Measurements from ENCODE around the gene FGD6. TPM values are rescaled to one million over a fixed set of nuclear protein-coding genes. Genes with fewer than 3 reads are reported as not detected.

The FGD6 gene
- total RNA-seq, 4 donors from 2014 or later, result 25.8 to 46.5 (median 36.3) TPM

- Histone ChIP-seq H3K27ac (peak overlapping the region in 2 of 4 donors; percentile 72 to 75), H3K9me3 (no peaks in the 10 kb centered on the region), H3K4me1 (peaks cover 4 to 34% (median 19%) of the 10 kb centered on the region in 3 donors), H3K27me3 (no peaks in the 10 kb centered on the region), H3K36me3 (peaks cover 0 to 17% of the 10 kb centered on the region in 2 donors), H3K4me3 (no peak overlapping the region)
- WGBS, 2 donors (ENCODE audit: low coverage in 1 of 2), result 36 to 61% methylated on average over 6 to 7 of the region's 7 CpGs
- no peak for ATAC-seq
- TF ChIP-seq POLR2A (IDR thresholded peaks at IDR 0.05), result no peak
- TF ChIP-seq, protein P1, sequence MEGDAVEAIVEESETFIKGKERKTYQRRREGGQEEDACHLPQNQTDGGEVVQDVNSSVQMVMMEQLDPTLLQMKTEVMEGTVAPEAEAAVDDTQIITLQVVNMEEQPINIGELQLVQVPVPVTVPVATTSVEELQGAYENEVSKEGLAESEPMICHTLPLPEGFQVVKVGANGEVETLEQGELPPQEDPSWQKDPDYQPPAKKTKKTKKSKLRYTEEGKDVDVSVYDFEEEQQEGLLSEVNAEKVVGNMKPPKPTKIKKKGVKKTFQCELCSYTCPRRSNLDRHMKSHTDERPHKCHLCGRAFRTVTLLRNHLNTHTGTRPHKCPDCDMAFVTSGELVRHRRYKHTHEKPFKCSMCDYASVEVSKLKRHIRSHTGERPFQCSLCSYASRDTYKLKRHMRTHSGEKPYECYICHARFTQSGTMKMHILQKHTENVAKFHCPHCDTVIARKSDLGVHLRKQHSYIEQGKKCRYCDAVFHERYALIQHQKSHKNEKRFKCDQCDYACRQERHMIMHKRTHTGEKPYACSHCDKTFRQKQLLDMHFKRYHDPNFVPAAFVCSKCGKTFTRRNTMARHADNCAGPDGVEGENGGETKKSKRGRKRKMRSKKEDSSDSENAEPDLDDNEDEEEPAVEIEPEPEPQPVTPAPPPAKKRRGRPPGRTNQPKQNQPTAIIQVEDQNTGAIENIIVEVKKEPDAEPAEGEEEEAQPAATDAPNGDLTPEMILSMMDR (IDR thresholded peaks at IDR 0.05), result no peak
- TF ChIP-seq POLR2AphosphoS5 (IDR thresholded peaks at IDR 0.05), result no peak
- TF ChIP-seq EP300 (IDR thresholded peaks at IDR 0.05), result no peak
Observed at GRCh38 chr12:95115641-95116040, 101.6 kb downstream of the FGD6 start.

DNA sequence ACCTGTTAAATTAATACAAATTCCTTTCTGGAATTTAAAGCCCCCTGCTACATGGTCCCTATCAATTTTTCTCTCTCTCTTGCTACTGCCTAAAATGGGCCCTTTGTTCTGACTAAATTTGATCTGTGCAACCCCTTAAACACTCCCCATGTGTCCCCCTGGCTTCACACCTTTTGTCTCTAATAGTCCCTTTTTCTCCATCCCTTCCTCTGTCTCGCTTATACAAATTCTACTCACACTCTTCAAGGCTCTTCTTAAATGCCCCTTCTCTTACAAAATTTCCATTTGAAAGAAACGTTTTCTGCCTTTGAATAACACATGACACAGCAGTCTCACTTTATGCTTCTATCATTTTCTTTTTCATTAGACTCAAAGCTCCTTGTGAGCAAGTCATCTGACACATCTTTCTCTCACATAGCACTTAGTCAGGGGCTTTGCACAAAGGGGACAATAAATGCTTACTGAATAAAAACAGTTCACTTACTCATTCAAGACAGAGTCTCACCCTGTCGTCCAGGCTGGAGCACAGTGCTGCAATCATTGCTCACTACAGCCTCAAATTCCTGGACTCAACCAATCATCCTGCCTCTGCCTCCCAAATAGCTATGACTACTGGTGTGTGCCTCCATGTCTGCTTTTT, 102.4 kb downstream of the FGD6 start:
- peaks cover 0 to 17% of the 10 kb centered on the region in 2 donors for H3K36me3 ChIP-seq
- 66 to 79% methylated on average over 2 to 3 of the region's 3 CpGs for WGBS, 2 donors (ENCODE audit: low coverage in 1 of 2)
- ATAC-seq, result no peak
- peaks cover 4 to 34% (median 19%) of the 10 kb centered on the region in 3 donors for H3K4me1 ChIP-seq
- TF ChIP-seq POLR2AphosphoS5 (IDR thresholded peaks at IDR 0.05) (no peak), EP300 (IDR thresholded peaks at IDR 0.05) (no peak), POLR2A (IDR thresholded peaks at IDR 0.05) (no peak)
- TF ChIP-seq, protein P1 (IDR thresholded peaks at IDR 0.05), result no peak
- no peaks in the 10 kb centered on the region for H3K9me3 ChIP-seq
- H3K27ac ChIP-seq, result peak overlapping the region in 1 of 4 donors; percentile 75
- H3K4me3 ChIP-seq, result no peak overlapping the region
- no peaks in the 10 kb centered on the region for H3K27me3 ChIP-seq

DNA sequence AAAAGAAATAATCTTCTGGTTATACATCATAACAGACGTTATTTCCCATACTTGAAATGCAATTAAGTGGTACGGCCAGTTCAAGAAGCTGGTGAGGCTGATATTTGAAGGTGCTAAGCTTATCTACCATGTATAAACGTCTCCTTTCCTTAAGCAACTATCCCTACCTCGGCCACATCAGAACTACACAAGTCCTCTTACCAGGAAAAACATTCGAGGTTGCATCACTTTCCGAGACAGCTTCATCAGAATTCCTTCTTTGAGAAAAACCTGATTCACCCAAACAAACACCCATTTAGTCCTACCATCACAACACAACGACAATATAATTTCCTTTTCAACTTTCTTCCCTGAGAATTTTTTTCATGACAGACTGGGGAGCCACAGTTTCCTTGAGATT, 109.9 kb downstream of the FGD6 start:
- Histone ChIP-seq H3K27ac (no peak overlapping the region), H3K4me1 (peaks cover 0 to 21% (median 0%) of the 10 kb centered on the region in 3 donors), H3K9me3 (no peaks in the 10 kb centered on the region), H3K36me3 (peaks cover 0 to 35% of the 10 kb centered on the region in 2 donors), H3K27me3 (no peaks in the 10 kb centered on the region), H3K4me3 (no peak overlapping the region)
- TF ChIP-seq POLR2AphosphoS5 (IDR thresholded peaks at IDR 0.05) (no peak), POLR2A (IDR thresholded peaks at IDR 0.05) (no peak), EP300 (IDR thresholded peaks at IDR 0.05) (no peak)
- TF ChIP-seq, protein P1 (IDR thresholded peaks at IDR 0.05), result no peak
- WGBS, 2 donors (ENCODE audit: low coverage in 1 of 2), result 70 to 92% methylated on average over 7 of the region's 7 CpGs
- no peak for ATAC-seq

DNA sequence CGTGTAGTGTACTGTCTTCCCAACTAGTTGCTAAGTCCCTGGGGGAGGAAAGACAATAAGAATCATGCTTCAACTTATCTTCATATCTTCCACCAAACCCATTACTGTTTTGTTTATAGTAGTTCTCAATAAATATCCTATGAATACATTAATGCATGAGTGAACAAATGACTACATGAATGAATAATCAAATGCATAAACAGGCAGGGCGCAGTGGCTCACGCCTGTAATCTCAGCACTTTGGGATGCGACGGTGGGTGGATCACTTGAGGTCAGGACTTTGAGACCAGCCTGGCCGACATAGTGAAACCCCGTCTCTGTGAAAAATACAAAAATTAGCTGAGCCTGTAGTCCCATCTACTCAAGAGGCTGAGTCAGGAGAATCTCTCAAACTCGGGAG, 111.7 kb downstream of the FGD6 start:
- 90 to 91% methylated on average over 2 to 8 of the region's 8 CpGs for WGBS, 2 donors (ENCODE audit: low coverage in 1 of 2)
- no peak for TF ChIP-seq POLR2A (IDR thresholded peaks at IDR 0.05)
- TF ChIP-seq, protein P1 (IDR thresholded peaks at IDR 0.05), result no peak
- TF ChIP-seq EP300 (IDR thresholded peaks at IDR 0.05), result no peak
- no peak for TF ChIP-seq POLR2AphosphoS5 (IDR thresholded peaks at IDR 0.05)
- H3K27me3 ChIP-seq, result no peaks in the 10 kb centered on the region
- H3K27ac ChIP-seq, result no peak overlapping the region
- H3K4me1 ChIP-seq, result peaks cover 0 to 21% (median 0%) of the 10 kb centered on the region in 3 donors
- peaks cover 0 to 40% of the 10 kb centered on the region in 2 donors for H3K36me3 ChIP-seq
- H3K4me3 ChIP-seq, result no peak overlapping the region
- ATAC-seq, result no peak
- no peaks in the 10 kb centered on the region for H3K9me3 ChIP-seq

DNA sequence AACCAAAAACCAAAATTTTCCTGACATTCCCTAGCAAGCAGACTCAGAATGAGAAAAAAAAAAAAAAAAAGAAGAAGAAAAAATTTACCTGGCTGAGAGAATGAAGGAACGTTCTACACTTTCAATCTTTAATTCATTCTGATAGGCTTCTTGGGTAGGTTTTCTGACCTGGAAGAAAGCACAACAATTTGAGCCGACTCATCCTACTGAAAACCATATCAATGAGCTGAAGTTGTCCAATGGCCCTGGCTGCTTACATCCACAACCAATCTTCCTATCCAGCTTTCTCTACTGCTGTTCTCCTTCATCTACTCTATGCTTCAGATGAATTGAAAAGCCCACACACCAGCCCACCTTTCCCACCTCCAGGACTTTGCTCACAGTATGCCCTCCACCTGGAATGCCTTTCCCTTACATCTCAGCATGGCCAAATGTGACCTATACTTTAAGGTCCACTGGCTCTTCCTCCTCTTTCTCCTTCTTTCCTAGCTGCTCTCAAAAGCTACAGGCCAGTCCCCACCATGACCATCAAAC, 112.3 kb downstream of the FGD6 start:
- Histone ChIP-seq H3K27ac (peak overlapping the region in 1 of 4 donors; percentile 67), H3K4me3 (no peak overlapping the region), H3K4me1 (peaks cover 0 to 21% (median 0%) of the 10 kb centered on the region in 3 donors), H3K36me3 (peaks cover 0 to 46% of the 10 kb centered on the region in 2 donors), H3K9me3 (no peaks in the 10 kb centered on the region), H3K27me3 (no peaks in the 10 kb centered on the region)
- 88 to 90% methylated on average over 2 of the region's 2 CpGs for WGBS, 2 donors (ENCODE audit: low coverage in 1 of 2)
- no peak for ATAC-seq
- TF ChIP-seq POLR2AphosphoS5 (IDR thresholded peaks at IDR 0.05), result no peak
- TF ChIP-seq POLR2A (IDR thresholded peaks at IDR 0.05), result no peak
- TF ChIP-seq, protein P1 (IDR thresholded peaks at IDR 0.05), result no peak
- no peak for TF ChIP-seq EP300 (IDR thresholded peaks at IDR 0.05)

Measured in gastroesophageal sphincter (tissue), 4 donors.